GM23338 (cell line): ENCODE measurements around the gene SNX1.

Experiments
- CREB1 ChIP-seq: fragments of 250-450 bp; sonication (Bioruptor Pico); IDR thresholded peaks from 2 replicates; pipeline ENCODE4 v1.5.0; 2020; ENCODE audit warnings: low read depth, mild to moderate bottlenecking, moderate library complexity
- EZH2 ChIP-seq: fragments of 200-600 bp; sonication (generic); IDR thresholded peaks from one replicate; pipeline ENCODE4 v1.8.0; 2017; ENCODE audit warnings: antibody characterized with exemption, mild to moderate bottlenecking, low read depth; ENCODE audit not compliant: unreplicated experiment
- EZH2phosphoT487 ChIP-seq: fragments of 200-600 bp; sonication (generic); IDR thresholded peaks from one replicate; pipeline ENCODE4 v1.8.1; 2018; ENCODE audit warnings: antibody characterized with exemption; ENCODE audit not compliant: unreplicated experiment
- JUNB ChIP-seq: IDR thresholded peaks from one replicate; pipeline ENCODE4 v1.6.1; 2016; ENCODE audit warnings: antibody characterized with exemption; ENCODE audit not compliant: unreplicated experiment
- POLR2AphosphoS5 ChIP-seq: IDR thresholded peaks from 2 replicates; pipeline ENCODE4 v1.6.1; 2016; ENCODE audit warnings: antibody characterized with exemption, low read depth
- REST ChIP-seq: IDR thresholded peaks from one replicate; pipeline ENCODE4 v1.6.1; 2018; ENCODE audit warnings: antibody characterized with exemption; ENCODE audit not compliant: unreplicated experiment
- STAT1 ChIP-seq: IDR thresholded peaks from one replicate; pipeline ENCODE4 v1.6.1; 2016; ENCODE audit warnings: antibody characterized with exemption; ENCODE audit not compliant: unreplicated experiment
- ZNF114 ChIP-seq: fragments of 250-450 bp; sonication (Bioruptor Pico); IDR thresholded peaks from 2 replicates; pipeline ENCODE4 v1.5.0; 2020; ENCODE audit warnings: mild to moderate bottlenecking, moderate library complexity
- TF ChIP-seq, protein P1 (sequence below), 2 experiments: fragments of 200-600 bp in 1 of 2; sonication (generic) in 1 of 2; conservative IDR thresholded peaks; 2 replicates each; pipeline versions ENCODE4 v1.5.1 to v1.6.1; 2016 to 2017; ENCODE audit warnings: antibody characterized with exemption in 2 of 2, low read depth in 2 of 2, mild to moderate bottlenecking in 2 of 2, moderate library complexity in 1 of 2

GRCh38 chr15:64060716-64061115 lies 35.1 kb upstream of the SNX1 start:
- TF ChIP-seq, protein P1, sequence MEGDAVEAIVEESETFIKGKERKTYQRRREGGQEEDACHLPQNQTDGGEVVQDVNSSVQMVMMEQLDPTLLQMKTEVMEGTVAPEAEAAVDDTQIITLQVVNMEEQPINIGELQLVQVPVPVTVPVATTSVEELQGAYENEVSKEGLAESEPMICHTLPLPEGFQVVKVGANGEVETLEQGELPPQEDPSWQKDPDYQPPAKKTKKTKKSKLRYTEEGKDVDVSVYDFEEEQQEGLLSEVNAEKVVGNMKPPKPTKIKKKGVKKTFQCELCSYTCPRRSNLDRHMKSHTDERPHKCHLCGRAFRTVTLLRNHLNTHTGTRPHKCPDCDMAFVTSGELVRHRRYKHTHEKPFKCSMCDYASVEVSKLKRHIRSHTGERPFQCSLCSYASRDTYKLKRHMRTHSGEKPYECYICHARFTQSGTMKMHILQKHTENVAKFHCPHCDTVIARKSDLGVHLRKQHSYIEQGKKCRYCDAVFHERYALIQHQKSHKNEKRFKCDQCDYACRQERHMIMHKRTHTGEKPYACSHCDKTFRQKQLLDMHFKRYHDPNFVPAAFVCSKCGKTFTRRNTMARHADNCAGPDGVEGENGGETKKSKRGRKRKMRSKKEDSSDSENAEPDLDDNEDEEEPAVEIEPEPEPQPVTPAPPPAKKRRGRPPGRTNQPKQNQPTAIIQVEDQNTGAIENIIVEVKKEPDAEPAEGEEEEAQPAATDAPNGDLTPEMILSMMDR (conservative IDR thresholded peaks at IDR 0.05; ENCODE audit: low read depth in 2 of 2) = no peak
- TF ChIP-seq POLR2AphosphoS5 = no peak
- TF ChIP-seq EZH2 = no peak
- no peak for TF ChIP-seq STAT1
- no peak for TF ChIP-seq ZNF114 (CRISPR knock-in tag)
- TF ChIP-seq REST = no peak
- TF ChIP-seq EZH2phosphoT487 = no peak
- no peak for TF ChIP-seq CREB1
- TF ChIP-seq JUNB = no peak
